Measurements from ENCODE around the gene ZNF420.
A peak's percentile ranks its signal among the peaks of the same experiment; 100 is the strongest.
"Not testable (repeated sequence)": the region's sequence is repeated elsewhere in the genome, so short reads cannot be mapped to it uniquely, and the experiment has no call there.

ZNF420 gene

DNA sequence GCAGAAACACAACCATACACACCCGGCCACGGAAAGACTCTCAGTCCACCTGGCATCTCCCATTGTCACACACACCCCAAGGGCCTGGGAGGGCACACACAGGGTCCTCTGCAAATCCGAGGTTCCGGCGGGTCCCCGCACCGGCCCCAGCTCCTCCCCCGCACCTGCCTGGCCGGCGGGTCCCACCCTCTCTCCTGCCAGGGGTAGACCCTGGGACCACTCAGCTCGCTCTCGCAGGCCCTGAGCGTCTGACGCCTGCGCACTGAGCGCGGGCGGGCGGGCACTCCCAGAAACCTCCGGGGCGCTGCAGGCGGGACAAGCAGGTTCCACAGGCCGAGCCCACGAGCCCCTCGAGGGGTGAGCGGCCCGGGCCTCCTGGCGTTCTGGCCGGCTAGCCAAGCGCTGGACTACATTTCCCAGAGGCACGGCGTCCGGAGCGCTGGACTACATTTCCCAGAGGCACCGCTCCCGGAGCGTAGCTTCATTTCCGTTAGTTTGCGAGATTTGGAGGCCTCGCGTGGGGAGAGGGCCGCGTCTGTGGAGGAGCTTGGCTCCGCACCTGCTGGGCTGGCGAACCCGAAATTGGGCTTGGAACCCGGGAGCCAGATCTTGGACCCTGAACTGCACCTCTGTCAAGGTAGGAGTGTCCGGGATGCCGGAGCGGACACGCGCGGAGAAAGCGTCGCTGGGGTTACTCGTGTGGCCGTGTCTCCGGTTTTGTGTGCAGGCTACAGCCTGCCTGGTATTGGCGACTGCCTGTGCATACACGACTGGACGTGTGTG is at the start of gene ZNF420:
TSS of gene ZNF420 (plus strand) at position 500 of the 783 bp plus-strand sequence. CDS start 10,686 bp downstream, outside the sequence.
- peak; percentile 76 to 78 for DNase-seq (ENCODE audit: low read depth in 2 of 2)

DNA sequence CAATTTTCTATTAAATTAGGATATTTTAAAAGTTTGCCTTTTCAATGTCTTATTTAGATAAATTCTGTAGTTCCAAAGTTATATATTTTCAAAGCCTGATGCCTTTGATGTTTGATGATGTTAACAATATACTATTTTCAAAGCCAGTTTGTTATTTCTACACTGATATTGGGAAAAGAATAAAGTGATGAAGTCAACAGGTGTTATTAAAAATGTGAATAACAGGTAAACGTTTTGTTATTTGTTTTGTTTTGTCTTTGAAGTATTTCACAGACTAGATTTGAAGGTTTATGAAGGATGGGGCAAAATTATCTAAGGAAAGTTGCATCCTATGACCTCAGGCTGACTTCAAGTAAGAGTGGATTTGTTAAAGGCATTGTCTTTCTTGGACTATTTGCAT is 33.1 kb upstream of the ZNF420 start:
- DNase-seq (ENCODE audit: low read depth in 2 of 2) = no peak

DNA sequence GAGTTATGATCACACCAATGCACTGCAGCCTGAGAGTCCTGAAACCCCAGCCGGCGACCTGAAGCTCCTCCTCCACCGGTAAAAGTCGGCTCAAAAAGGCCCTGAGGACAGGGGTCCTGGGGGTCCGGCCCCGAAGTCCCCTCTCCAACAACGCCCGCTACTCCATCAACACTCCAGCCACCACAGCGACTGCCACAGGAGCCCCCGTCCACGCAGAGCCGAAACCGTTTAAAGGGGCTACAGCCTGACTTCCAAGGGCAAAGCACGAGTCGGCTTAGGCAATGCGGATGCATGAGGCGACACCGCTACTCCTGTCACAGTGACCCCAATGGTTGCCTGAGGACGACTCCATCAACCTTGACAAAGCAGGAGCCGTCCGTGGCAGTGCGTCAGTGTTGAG is 22.9 kb upstream of the ZNF420 start:
- DNase-seq (ENCODE audit: low read depth in 2 of 2) = no peak

DNA sequence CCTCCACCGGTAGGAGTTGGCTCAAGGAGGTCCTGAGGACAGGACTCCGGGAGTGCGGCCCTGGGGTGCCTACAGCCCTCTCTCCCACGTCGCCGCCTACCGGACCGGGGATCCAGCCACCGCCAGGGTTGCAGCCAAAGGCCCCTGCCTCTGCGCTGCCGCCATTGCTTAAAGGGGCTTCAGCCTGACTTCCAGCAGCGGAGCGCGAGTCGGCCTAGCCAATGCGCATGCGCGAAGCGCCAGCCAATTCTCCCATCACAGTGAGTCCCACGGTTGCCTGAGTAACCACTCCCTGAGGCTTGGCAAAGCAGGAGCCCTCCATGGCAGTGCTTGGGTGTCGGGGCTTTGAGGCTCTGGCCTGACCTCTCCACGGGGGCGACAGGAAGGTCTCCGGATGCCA is 21.5 kb upstream of the ZNF420 start:
- DNase-seq (ENCODE audit: low read depth in 2 of 2) = no peak

DNA sequence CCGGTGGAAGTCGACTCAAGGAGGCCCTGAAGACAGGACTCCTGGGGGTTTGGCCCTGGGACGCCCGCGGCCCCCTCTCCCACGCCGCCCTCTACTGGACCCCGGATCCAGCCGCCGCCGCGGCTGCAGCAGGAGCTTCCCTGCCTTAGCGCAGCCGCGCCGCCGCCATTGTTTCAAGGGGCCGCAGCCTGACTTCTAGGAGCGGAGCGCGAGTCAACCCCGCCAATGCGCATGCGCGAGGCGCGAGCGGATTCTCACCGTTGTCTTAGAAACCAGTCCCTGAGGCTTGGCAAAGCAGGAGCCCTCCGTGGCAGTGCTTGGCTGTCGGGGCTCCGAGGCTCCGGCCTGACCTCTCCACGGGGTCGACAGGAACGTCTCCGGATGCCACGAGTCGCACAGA is 19.1 kb upstream of the ZNF420 start:
- DNase-seq (ENCODE audit: low read depth in 2 of 2) = no peak

DNA sequence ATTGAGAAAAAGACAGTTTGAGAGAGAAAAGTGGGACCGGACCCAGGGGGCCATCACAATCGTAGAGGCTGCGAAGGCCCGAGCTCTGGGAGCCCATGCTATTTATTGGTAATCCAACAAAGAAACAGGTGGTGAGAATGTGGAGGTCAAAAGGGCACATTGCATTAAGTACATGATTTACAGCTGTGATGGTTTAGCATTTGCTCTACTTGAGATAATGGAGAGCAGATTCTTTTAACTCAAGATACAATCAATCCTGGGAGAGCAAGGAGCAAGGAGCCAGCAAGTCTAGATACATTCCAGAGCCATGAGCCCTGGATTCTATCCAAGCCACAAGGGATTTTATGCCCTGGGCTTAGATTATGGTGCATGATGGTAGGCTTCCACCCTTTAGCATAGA is 13.3 kb upstream of the ZNF420 start:
- not testable (repeated sequence) for DNase-seq (ENCODE audit: low read depth in 2 of 2)

DNA sequence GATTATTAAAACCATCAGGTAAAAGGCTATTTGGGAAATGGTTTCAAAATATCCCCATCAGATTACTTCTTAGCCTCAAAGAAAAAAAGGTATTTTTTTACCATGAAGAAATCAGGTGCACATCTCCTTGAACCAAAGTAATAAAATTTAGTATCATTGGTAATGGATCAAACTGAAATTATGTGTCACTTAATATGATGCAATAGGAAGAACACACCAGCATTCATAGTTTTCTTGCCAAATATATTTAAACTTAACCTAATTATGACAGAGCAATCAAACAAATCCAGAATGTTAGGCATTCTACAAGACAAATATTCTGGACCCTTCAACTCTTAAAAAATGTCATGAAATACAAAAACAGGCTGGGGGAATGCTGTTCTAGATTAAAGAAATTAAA is 4.1 kb upstream of the ZNF420 start:
- no peak for DNase-seq (ENCODE audit: low read depth in 2 of 2)

DNA sequence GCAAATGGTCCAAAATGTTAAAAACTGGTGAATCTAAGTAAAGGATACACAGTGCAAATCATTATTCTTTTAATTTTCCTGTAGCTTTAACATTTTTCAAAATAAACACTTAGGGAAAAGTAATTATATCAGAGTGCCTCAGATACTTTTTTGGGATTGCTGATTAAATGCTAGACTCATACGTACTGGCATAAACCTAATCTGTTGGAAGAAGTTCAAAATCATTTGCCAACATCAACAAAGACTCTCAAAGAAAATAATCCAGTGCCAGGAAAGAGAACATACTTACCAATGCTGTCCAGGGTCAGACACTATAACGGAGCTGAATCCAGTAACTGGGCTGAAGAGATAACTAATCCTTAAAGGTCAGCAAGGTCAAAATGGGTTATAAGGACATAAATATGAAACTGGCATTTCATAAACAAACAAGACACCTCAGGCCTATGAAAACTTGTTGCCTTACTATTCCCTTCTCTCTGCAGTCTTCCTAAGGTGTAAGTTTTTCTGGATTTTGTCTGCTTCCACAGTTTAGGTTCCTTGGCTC is 3.3 kb upstream of the ZNF420 start:
- DNase-seq (ENCODE audit: low read depth in 2 of 2) = no peak

DNA sequence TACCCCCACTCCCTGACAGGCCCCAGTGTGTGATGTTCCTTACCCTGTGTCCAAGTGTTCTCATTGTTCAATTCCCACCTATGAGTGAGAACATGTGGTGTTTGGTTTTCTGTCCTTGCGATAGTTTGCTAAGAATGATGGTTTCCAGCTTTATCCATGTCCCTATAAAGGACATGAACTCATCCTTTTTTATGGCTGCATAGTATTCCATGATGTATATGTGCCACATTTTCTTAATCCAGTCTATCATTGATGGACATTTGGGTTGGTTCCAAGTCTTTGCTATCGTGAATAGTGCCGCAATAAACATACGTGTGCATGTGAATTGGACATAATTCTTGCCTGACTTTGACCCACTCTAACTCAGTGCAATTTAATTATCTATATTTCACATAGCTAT is 1.7 kb upstream of the ZNF420 start:
- DNase-seq (ENCODE audit: low read depth in 2 of 2) = not testable (repeated sequence)

DNA sequence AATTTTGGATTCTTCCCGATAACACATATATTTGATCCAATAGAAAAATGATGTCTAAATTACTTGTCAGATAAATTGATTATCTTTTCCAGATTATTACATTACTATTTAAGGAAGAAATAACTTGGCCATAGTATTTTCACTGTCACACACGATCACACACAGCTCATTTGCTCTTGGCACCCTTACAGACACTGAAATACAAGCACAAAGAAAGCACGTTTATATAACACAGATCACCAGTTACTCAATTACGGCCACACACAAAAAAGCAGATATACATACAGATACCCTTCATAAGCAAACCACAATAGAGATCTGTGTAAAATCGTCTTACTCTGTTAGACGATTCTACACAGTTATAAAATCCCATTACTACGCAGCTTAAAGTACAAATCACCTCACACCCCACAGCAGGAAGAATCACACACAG is 716 bp upstream of the ZNF420 start:
- no peak for DNase-seq (ENCODE audit: low read depth in 2 of 2)

DNA sequence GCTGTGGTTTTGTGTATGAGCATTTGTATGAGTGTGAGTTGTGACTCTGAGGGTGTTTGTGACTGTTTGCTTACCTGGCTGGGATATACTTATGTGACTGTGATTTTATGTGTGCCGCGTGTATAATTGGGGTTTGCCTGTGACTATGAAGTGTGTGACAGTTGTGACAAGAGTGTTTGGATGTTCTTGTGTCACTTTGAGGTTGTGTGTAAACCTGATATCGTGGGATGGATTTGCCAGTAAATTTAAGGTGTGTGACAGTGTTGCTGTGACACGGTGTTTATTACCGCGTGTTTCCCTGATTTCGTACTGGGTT is 442 bp downstream of the ZNF420 start:
- no peak for DNase-seq (ENCODE audit: low read depth in 2 of 2)

DNA sequence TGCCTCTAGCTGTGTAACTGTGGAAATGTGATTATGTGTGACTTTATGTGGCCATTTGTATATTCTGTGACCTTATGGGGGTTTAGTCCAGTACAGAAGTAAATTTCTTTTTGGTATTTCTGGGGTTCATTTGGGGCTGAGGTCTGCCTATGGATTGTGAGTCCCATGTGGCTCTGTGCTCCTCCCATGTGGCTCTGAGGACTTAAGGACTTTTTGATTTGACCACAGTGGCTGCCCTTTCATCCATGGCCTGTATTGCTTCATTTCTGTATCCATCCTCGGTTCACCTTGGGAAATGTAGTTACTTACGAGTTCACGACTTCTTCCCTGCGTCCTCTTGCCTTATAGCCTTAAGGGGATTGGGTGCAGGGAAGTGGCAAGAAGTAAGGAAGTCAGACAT is 1.0 kb downstream of the ZNF420 start:
- DNase-seq (ENCODE audit: low read depth in 2 of 2) = no peak

DNA sequence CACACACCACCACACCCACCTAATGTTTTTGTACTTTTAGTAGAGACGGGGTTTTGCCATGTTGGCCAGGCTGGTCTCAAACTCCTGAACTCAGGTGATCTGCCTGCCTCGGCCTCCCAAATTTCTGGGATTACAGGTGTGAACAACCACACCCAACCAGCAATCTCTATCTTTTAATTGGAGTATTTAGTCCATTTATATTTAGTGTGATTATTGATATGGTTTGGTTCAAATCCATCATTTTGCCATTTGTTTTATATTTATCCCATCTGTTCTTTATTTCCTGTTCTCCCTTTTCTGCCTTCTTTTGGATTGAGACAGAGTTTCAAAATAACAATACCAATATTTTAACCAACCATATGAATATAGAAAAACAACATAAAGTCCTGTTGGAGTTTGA is 4.1 kb downstream of the ZNF420 start:
- no peak for DNase-seq (ENCODE audit: low read depth in 2 of 2)

DNA sequence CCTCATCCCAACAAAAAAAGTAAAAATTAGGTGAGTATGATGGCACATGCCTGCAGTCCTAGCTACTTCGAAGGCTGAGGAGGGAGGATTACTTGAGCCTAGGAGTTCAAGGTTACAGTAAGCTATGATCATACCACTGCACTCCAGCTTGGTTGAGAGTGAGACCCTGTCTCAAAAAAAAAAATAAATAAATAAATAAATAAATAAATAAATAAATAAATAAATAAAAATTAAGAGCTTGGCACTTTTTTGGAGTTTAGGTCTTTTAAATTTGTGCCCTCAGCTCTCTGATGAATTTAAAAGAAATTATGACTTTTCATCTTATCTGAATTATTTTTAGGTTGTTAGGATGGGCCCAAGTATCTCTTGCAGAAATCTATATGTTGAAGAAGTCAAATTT is 8.9 kb downstream of the ZNF420 start:
- no peak for DNase-seq (ENCODE audit: low read depth in 2 of 2)

DNA sequence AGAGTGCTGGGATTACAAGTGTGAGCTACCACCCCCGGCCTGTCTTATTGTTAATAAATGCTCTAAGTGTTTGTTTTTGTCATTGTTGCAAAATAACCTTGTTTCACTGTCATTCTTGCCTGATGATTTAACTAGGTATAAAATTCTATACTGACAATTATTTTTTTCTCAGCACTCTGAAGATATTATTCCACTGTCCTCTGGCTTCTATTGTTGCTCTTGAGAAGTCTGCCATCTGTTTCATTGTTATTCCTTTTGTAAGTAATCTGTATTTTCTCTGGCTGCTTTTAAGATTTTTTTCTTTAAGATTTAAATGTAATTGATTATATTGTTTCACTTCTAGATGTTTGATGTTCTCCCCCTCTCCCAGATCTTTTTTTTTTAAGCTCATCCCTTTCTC is 17.6 kb downstream of the ZNF420 start:
- no peak for DNase-seq (ENCODE audit: low read depth in 2 of 2)

DNA sequence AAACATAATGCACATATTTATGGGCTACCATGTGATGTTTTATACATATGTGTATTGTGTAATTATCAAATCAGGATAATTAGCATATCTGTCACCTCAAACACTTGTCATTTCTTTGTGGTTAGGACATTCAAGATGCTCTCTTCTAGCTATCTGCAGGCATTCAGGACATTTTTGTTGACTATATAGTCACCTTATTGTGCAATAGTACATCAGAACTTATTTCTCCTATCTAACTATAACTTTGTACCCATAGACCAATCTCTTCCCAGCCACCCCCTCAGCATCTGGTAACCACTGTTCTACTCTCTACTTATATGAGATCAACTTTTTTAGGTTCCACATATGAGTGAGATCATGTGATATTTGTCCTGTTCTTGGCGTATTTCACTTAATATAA is 20.3 kb downstream of the ZNF420 start:
- DNase-seq (ENCODE audit: low read depth in 2 of 2) = no peak

DNA sequence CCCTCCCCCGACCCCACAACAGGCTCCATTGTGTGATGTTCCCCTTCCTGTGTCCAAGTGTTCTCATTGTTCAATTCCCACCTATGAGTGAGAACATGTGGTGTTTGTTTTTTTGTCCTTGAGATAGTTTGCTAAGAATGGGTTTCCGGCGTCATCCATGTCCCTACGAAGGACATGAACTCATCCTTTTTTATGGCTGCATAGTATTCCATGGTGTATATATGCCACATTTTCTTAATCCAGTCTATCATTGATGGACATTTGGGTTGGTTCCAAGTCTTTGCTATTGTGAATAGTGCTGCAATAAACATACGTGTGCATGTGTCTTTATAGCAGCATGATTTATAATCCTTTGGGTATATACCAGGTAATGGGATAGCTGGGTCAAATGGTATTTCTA is 25.9 kb downstream of the ZNF420 start:
- DNase-seq (ENCODE audit: low read depth in 2 of 2) = not testable (repeated sequence)

DNA sequence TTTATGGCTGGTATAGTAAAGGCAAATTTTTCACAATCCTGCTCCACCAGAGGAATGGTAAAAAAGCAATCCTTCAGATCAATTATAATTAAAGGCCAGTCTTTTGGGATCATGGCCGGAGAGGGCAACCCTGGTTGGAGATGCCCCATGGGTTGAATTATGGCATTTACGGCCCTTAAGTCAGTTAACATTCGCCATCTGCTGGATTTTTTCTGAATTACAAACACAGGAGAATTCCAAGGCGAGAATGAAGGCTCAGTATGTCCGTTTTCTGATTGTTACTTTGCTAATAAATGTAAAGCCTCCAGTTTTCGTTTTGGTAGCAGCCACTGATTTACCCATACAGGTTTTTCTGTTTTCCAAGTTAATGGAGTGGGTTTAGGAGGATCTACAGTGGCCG is 33.5 kb downstream of the ZNF420 start:
- not testable (repeated sequence) for DNase-seq (ENCODE audit: low read depth in 2 of 2)

DNA sequence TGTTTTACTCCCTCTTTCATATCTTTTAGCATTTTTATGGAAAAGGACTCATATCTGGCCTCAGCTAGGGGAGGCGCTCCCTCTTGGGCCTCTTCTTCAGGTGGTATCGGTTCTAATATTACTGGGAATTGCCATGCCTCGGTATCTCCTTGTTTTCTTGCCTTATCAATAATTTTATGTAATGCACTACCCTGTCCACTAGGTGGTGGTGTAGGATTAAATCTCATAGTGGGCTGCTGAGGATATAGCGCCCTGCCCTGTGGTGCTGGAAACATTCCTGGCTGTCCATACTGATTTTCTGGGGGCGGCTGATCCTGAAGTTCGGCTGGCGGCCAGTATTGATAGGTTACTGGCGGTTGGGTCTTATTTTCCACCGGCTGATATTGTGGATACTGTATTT is 35.8 kb downstream of the ZNF420 start:
- no peak for DNase-seq (ENCODE audit: low read depth in 2 of 2)

DNA sequence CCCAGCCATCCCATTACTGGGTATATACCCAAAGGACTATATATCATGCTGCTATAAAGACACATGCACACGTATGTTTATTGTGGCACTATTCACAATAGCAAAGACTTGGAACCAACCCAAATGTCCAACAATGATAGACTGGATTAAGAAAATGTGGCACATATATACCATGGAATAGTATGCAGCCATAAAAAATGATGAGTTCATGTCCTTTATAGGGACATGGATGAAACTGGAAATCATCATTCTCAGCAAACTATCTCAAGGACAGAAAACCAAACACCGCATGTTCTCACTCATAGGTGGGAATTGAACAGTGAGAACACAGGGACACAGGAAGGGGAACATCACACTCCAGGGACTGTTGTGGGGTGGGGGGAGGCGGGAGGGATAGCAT is 43.9 kb downstream of the ZNF420 start:
- DNase-seq (ENCODE audit: low read depth in 2 of 2) = not testable (repeated sequence)

DNA sequence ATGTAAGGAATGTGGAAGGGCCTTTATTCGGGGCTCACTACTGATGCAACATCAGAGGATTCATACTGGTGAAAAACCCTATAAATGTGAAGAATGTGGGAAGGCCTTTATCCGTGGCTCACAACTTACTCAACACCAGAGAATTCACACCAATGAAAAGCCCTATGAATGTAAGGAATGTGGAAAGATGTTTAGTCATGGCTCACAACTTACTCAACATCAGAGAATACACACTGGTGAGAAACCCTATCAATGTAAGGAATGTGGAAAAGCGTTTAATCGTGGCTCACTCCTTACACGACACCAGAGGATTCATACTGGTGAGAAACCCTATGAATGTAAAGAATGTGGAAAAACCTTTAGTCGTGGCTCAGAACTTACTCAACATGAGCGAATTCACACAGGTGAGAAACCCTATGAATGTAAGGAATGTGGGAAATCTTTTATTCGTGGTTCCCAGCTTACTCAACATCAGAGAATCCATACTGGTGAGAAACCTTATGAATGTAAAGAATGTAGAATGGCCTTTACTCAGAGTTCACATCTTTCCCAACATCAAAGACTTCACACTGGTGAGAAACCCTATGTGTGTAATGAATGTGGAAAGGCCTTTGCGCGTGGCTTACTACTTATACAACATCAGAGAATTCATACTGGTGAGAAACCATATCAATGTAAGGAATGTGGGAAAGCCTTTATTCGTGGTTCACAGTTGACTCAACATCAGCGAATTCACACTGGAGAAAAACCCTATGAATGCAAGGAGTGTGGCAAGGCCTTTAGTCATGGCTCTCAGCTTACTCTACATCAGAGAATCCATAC is 50.0 kb downstream of the ZNF420 start:
- DNase-seq (ENCODE audit: low read depth in 2 of 2) = no peak

DNA sequence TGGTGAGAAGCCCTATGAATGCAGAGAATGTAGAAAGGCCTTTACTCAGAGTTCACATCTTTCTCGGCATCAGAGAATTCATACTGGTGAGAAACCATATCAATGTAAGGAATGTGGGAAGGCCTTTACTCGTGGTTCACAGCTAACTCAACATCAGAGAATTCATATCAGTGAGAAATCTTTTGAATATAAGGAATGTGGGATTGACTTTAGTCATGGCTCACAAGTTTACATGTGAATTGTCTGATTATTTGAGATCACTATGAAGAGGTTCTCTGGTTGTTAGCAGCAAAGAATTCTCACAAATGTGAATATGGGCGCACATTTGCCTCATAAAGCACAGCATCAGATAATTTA is 50.6 kb downstream of the ZNF420 start:
- DNase-seq (ENCODE audit: low read depth in 2 of 2) = no peak

DNA sequence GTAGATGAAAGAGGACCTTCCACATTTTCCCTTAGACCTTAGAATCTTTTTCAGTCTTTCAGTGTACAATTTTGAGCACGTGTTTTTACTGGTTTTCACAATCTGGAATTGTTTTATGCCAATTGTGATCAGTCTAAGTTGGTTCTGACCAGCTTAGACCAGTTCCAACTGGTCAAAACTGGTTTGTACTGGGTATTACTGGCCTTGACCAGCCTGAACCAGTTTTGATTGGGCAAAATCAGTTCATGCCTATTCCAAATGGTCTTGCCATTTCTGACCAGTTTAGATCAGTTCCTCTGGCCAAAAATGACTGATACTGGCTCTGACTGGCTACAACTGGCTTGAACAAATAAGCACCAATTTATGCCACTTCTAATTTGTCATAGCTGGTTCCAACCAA is 57.9 kb downstream of the ZNF420 start:
- no peak for DNase-seq (ENCODE audit: low read depth in 2 of 2)
